HEK293T (cell line): ENCODE measurements around the gene SLC36A2.

ENCODE experiments used
- CTCF ChIA-PET: fragments of 350-600 bp; formaldehyde crosslinking; extraction: SDS; loops from one replicate; lab custom pipeline; 2021; ENCODE audit warnings: antibody characterized with exemption, inconsistent platforms; lab: Yijun Ruan, JAX
- POLR2A ChIA-PET: fragments of 350-600 bp; formaldehyde crosslinking; extraction: SDS; loops from one replicate; lab custom pipeline; 2020; ENCODE audit warnings: antibody characterized with exemption, inconsistent platforms; lab: Yijun Ruan, JAX
- DNase-seq: peaks from one replicate; pipeline ENCODE4 v3.0.0; 2012; ENCODE audit warnings: mixed read lengths; ENCODE audit errors: extremely low spot score
- ARNT ChIP-seq: fragments of 450-650 bp; IDR thresholded peaks from 2 replicates; pipeline ENCODE4 v1.6.1; 2017; ENCODE audit warnings: mild to moderate bottlenecking
- BHLHE40 ChIP-seq: fragments of 450-650 bp; IDR thresholded peaks from 2 replicates; pipeline ENCODE4 v1.6.1; 2016; ENCODE audit warnings: mild to moderate bottlenecking, moderate library complexity, borderline replicate concordance
- CTBP1 ChIP-seq: fragments of 450-650 bp; IDR thresholded peaks from 2 replicates; pipeline ENCODE4 v1.6.1; 2016; ENCODE audit warnings: borderline replicate concordance
- ELF4 ChIP-seq: fragments of 450-650 bp; IDR thresholded peaks from 2 replicates; pipeline ENCODE4 v1.6.1; 2017; ENCODE audit warnings: antibody characterized with exemption
- FOXA1 ChIP-seq: fragments of 450-650 bp; IDR thresholded peaks from 2 replicates; pipeline ENCODE4 v1.6.1; 2016; ENCODE audit warnings: mild to moderate bottlenecking
- FOXK2 ChIP-seq: fragments of 450-650 bp; IDR thresholded peaks from 2 replicates; pipeline ENCODE4 v1.6.1; 2016; ENCODE audit warnings: mild to moderate bottlenecking
- FOXM1 ChIP-seq: fragments of 450-650 bp; IDR thresholded peaks from 2 replicates; pipeline ENCODE4 v1.6.1; 2017; ENCODE audit warnings: mild to moderate bottlenecking, borderline replicate concordance
- HDGF ChIP-seq: fragments of 450-650 bp; IDR thresholded peaks from 2 replicates; pipeline ENCODE4 v1.6.1; 2017; ENCODE audit warnings: antibody characterized with exemption, borderline replicate concordance
- L3MBTL2 ChIP-seq: fragments of 450-650 bp; conservative IDR thresholded peaks from 2 replicates; pipeline ENCODE4 v1.6.1; 2016; ENCODE audit warnings: mild to moderate bottlenecking
- LEF1 ChIP-seq: fragments of 450-650 bp; IDR thresholded peaks from 2 replicates; pipeline ENCODE4 v1.6.1; 2017; ENCODE audit warnings: mild to moderate bottlenecking, borderline replicate concordance
- NFRKB ChIP-seq: fragments of 450-650 bp; IDR thresholded peaks from 2 replicates; pipeline ENCODE4 v1.6.1; 2016; ENCODE audit warnings: mild to moderate bottlenecking, moderate library complexity
- PKNOX1 ChIP-seq: fragments of 450-650 bp; IDR thresholded peaks from 2 replicates; pipeline ENCODE4 v1.6.1; 2016
- SP1 ChIP-seq: fragments of 450-650 bp; IDR thresholded peaks from 2 replicates; pipeline ENCODE4 v1.6.1; 2017
- SUZ12 ChIP-seq: fragments of 450-650 bp; IDR thresholded peaks from 2 replicates; pipeline ENCODE4 v1.6.1; 2016; ENCODE audit warnings: mild to moderate bottlenecking
- TARDBP ChIP-seq: fragments of 450-650 bp; IDR thresholded peaks from 2 replicates; pipeline ENCODE4 v1.6.1; 2016
- ZNF384 ChIP-seq: fragments of 450-650 bp; IDR thresholded peaks from 2 replicates; pipeline ENCODE4 v1.6.1; 2016

Gene SLC36A2

GRCh38 chr5:151351671-151352070 lies 4.3 kb upstream of the SLC36A2 start:
- ChIA-PET CTCF (no interaction called here), POLR2A (no interaction called here)
- no peak for DNase-seq
- no peak for TF ChIP-seq LEF1
- TF ChIP-seq HDGF = no peak
- TF ChIP-seq FOXK2 = no peak
- no peak for TF ChIP-seq NFRKB
- TF ChIP-seq FOXA1 = no peak
- TF ChIP-seq BHLHE40 = no peak
- TF ChIP-seq SP1 = no peak
- no peak for TF ChIP-seq PKNOX1
- no peak for TF ChIP-seq ARNT
- no peak for TF ChIP-seq L3MBTL2
- no peak for TF ChIP-seq CTBP1

- CTCF ChIA-PET = interaction anchor here (0.6 kb wide), 1 partner anchor 290 kb away, joined by 3 read pairs; no protein-coding TSS in a partner anchor
- no peak for TF ChIP-seq ARNT
- TF ChIP-seq PKNOX1 = no peak
- no peak for TF ChIP-seq ELF4
- no peak for TF ChIP-seq ZNF384
- TF ChIP-seq CTBP1 = no peak
- no peak for TF ChIP-seq HDGF
- no peak for TF ChIP-seq FOXK2
- no peak for TF ChIP-seq BHLHE40
- TF ChIP-seq TARDBP = no peak
- no peak for TF ChIP-seq L3MBTL2
- no peak for TF ChIP-seq SUZ12
- TF ChIP-seq SP1 = no peak
- TF ChIP-seq FOXM1 = no peak
- TF ChIP-seq NFRKB = no peak
- TF ChIP-seq LEF1 = no peak
- TF ChIP-seq FOXA1 = no peak
- no peak for DNase-seq
- POLR2A ChIA-PET = no interaction called here
These were observed 1.4 kb upstream of the SLC36A2 start for GRCh38 chr5:151348789-151349188.

GRCh38 chr5:151345808-151346478 lies 1.4 kb downstream of the SLC36A2 start:
- ChIA-PET POLR2A (no interaction called here), CTCF (no interaction called here)
- TF ChIP-seq BHLHE40 (no peak), ARNT (no peak), CTBP1 (no peak), TARDBP (no peak), ZNF384 (no peak), L3MBTL2 (no peak), SP1 (no peak), ELF4 (no peak), SUZ12 (no peak)
- no peak for DNase-seq

GRCh38 chr5:151345187-151345807 lies 2.1 kb downstream of the SLC36A2 start:
- no peak for DNase-seq
- no peak for TF ChIP-seq ZNF384
- no peak for TF ChIP-seq NFRKB
- no peak for TF ChIP-seq FOXM1
- no peak for TF ChIP-seq SUZ12
- no peak for TF ChIP-seq ELF4
- no peak for TF ChIP-seq BHLHE40
- no peak for TF ChIP-seq L3MBTL2
- no peak for TF ChIP-seq CTBP1
- TF ChIP-seq HDGF = no peak
- TF ChIP-seq FOXK2 = no peak
- no peak for TF ChIP-seq ARNT
- TF ChIP-seq SP1 = no peak
- no peak for TF ChIP-seq PKNOX1
- no peak for TF ChIP-seq FOXA1
- no peak for TF ChIP-seq TARDBP
- TF ChIP-seq LEF1 = no peak
- ChIA-PET CTCF (no interaction called here), POLR2A (no interaction called here)

- DNase-seq = no peak
- ChIA-PET CTCF (no interaction called here), POLR2A (no interaction called here)
- TF ChIP-seq FOXK2 (no peak), FOXA1 (no peak), BHLHE40 (no peak), ZNF384 (no peak), HDGF (no peak), ELF4 (no peak), TARDBP (no peak), FOXM1 (no peak), CTBP1 (no peak), NFRKB (no peak), PKNOX1 (no peak), SUZ12 (no peak), SP1 (no peak), ARNT (no peak), L3MBTL2 (no peak)
These were observed 3.3 kb downstream of the SLC36A2 start for GRCh38 chr5:151344088-151344487.
